Psoas muscle (tissue), 8 donors: ENCODE data around the gene MAPK7. TPM values are rescaled to one million over a fixed set of nuclear protein-coding genes. Genes with fewer than 3 reads are reported as not detected.
A peak's percentile ranks its signal among the peaks of the same experiment; 100 is the strongest.

Experiments used
- ATAC-seq, 4 donors: fragments of 200-7000 bp; cut with Tn5 transposase; one replicate each; pipeline ENCODE4 v1.9.1; 2020; ENCODE audit warnings: moderate library complexity in 3 of 4, mild to moderate bottlenecking in 2 of 4
- DNase-seq, 2 donors: peaks; one replicate each; pipeline ENCODE4 v3.0.0-alpha.2; 2020
- H3K27ac ChIP-seq: fragments of 200-600 bp; one replicate; pipeline ENCODE4 v1.8.0; 2022
- H3K27me3 ChIP-seq, 3 donors: fragments of 200-600 bp in 1 of 3; one replicate each; pipeline versions ENCODE4 v1.6.1 to v1.8.0; 2013 to 2022; ENCODE audit warnings: low read length in 2 of 3, mild to moderate bottlenecking in 2 of 3, moderate library complexity in 1 of 3; ENCODE audit not compliant: insufficient read depth in 3 of 3
- H3K36me3 ChIP-seq, 2 donors: fragments of 200-600 bp in 1 of 2; one replicate each; pipeline versions ENCODE4 v1.6.1 to v1.8.0; 2013 to 2022; ENCODE audit warnings: low read depth in 1 of 2, mild to moderate bottlenecking in 1 of 2, moderate library complexity in 1 of 2; ENCODE audit not compliant: insufficient read depth in 1 of 2
- H3K4me1 ChIP-seq: fragments of 200-600 bp; one replicate; pipeline ENCODE4 v1.8.0; 2022
- H3K4me3 ChIP-seq: fragments of 200-600 bp; one replicate; pipeline ENCODE4 v1.8.0; 2022; ENCODE audit warnings: mild to moderate bottlenecking
- H3K9me3 ChIP-seq: fragments of 200-600 bp; one replicate; pipeline ENCODE4 v1.8.0; 2022
- CTCF ChIP-seq: fragments of 200-600 bp; IDR thresholded peaks from one replicate; pipeline ENCODE4 v1.8.0; 2022; ENCODE audit warnings: antibody characterized with exemption
- WGBS, 3 donors: extraction: QIAGEN DNeasy Blood & Tissue Kit; methylation state at CpG; one replicate each; pipeline versions ENCODE4 v1.1.6 to v1.1.7; 2013; 5-methylcytosine and 5-hydroxymethylcytosine counted together
- intact Hi-C, 2 donors: fragments of 100-400 bp; cut with DNase I; formaldehyde crosslinking; loops; one replicate each; pipeline versions ENCODE4 v1.11.0 to v1.14.2; 2022
- polyA plus RNA-seq, 3 donors: library from polyadenylated mRNA; stranded (reverse); fragments of 200-250 nt; gene quantifications; one replicate each; pipeline ENCODE4 v1.2.3, GENCODE V29; 2013
- total RNA-seq, 4 donors: library from RNA; stranded (reverse); fragmentation: NEBNext Ultra II Directional in 2 of 4; extraction: Animal tissue kit (Norgen Biotek cat#: 25700) in 2 of 4; gene quantifications; one replicate each; pipeline versions ENCODE4 v1.2.1 to v1.2.4, GENCODE V29; 2021 to 2023
- donor health status: healthy with polysubstance abuse.
- donor health status: DM: no; HTN: no; CAD: no; lungs with moderate emphysema.
- donor health status: Bipolar disorder and iron deficiency.
- donor health status: healthy.
- donor health status: DM: yes; HTN: yes; CAD: no.
- donor health status: DM: no; HTN: no; CAD: no.
- donor health status: DM: no; HTN: no; CAD: no.
- donor health status: DM: yes; HTN: yes; CAD: no.

MAPK7 gene
- total and polyA plus RNA-seq, 7 donors, result 6.1 to 12.6 (median 7.5) TPM

GRCh38 chr17:19370493-19370960, 7.8 kb upstream of the MAPK7 start:
- intact Hi-C loops, result no loop called here
- no peaks in the 10 kb centered on the region for H3K9me3 ChIP-seq
- WGBS, 3 donors, result 61 to 75% (median 72%) methylated on average over 7 of the region's 7 CpGs
- ATAC-seq (peak in 3 of 4 donors; percentile 34 to 55 (median 36)), DNase-seq (peak in 1 of 2 donors; percentile 68)
- H3K36me3 ChIP-seq, result no peaks in the 10 kb centered on the region
- H3K27ac ChIP-seq, result no peak overlapping the region
- H3K4me3 ChIP-seq, result no peak overlapping the region
- no peak for TF ChIP-seq CTCF
- no peaks in the 10 kb centered on the region for H3K4me1 ChIP-seq
- H3K27me3 ChIP-seq, result no peaks in the 10 kb centered on the region

- ATAC-seq, result no peak
- TF ChIP-seq CTCF, result no peak
- Histone ChIP-seq H3K4me3 (no peak overlapping the region), H3K27ac (no peak overlapping the region), H3K4me1 (no peaks in the 10 kb centered on the region), H3K27me3 (no peaks in the 10 kb centered on the region), H3K9me3 (no peaks in the 10 kb centered on the region), H3K36me3 (no peaks in the 10 kb centered on the region)
- intact Hi-C loops, result no loop called here
- 89 to 92% (median 89%) methylated on average over 6 to 7 of the region's 7 CpGs for WGBS, 3 donors
- DNase-seq, result no peak
These were observed 6.9 kb upstream of the MAPK7 start for GRCh38 chr17:19371259-19372010.

DNA sequence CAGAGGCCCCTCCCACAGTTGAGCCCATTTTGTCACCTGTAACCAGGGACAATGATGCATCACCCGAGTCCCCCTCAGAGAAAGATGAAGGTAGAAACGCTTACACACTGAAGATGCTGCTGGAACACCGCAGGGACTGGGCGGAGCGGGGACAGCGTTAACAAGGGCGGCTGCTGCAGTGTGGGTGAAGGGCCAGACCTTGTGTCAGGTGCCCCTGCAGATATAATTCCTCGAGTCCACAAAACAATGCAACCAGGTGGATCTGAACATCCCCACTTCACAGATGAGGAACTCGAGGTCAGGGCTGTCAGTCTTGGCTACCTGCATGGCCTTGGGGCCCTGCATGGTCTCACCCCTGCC, 6.3 kb upstream of the MAPK7 start:
- H3K4me1 ChIP-seq, result peaks cover 5% of the 10 kb centered on the region
- no peak for TF ChIP-seq CTCF
- no peak for DNase-seq
- no peak overlapping the region for H3K27ac ChIP-seq
- intact Hi-C loops, result no loop called here
- ATAC-seq, result no peak
- WGBS, 3 donors, result 83 to 94% (median 84%) methylated on average over 9 of the region's 9 CpGs
- H3K36me3 ChIP-seq, result no peaks in the 10 kb centered on the region
- no peaks in the 10 kb centered on the region for H3K9me3 ChIP-seq
- no peaks in the 10 kb centered on the region for H3K27me3 ChIP-seq
- H3K4me3 ChIP-seq, result no peak overlapping the region

DNA sequence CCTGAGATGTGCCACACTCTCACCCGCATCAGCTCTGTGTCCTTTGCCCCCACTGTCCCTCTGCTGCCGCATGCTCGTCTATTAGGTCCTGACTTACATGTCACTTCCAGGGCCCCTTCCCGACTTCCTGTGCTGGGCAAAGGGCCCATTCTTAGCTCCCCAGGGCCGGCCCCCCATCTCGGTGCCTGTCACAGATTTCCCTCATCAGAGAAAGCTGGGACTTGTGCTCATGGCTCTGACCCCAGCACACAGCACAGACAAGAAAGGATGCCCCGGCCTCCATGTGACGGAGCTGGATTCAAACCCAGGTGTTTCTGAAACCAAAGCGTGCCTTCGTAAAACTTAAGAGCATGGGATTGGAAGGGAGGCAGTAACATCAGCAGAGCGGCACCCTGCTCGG, 5.9 kb upstream of the MAPK7 start:
- Histone ChIP-seq H3K4me1 (peaks cover 6% of the 10 kb centered on the region), H3K27ac (no peak overlapping the region), H3K9me3 (no peaks in the 10 kb centered on the region), H3K36me3 (no peaks in the 10 kb centered on the region), H3K27me3 (no peaks in the 10 kb centered on the region), H3K4me3 (no peak overlapping the region)
- ATAC-seq, result no peak
- DNase-seq, result no peak
- no peak for TF ChIP-seq CTCF
- 81 to 86% (median 85%) methylated on average over 12 of the region's 12 CpGs for WGBS, 3 donors
- intact Hi-C loops, result no loop called here
